Endothelial cell of umbilical vein (primary cell): ENCODE data around the gene BCO2. TPM values are rescaled to one million over a fixed set of nuclear protein-coding genes. Genes with fewer than 3 reads are reported as not detected.

ENCODE experiments used
- BruUV-seq: library from RNA; stranded (reverse); fragments of 400-500 nt; replicated peaks from 2 replicates; lab custom pipeline; 2021; lab: Mats Ljungman, UMichigan
- CTCF ChIA-PET: fragments of 300-600, 350-600 bp; sonication (Branson Sonifier 250); formaldehyde crosslinking; loops from one replicate; lab custom pipeline; 2021; ENCODE audit warnings: antibody characterized with exemption, inconsistent platforms; lab: Charles Lee
- POLR2A ChIA-PET: fragments of 300-600, 350-600 bp; sonication (Branson Sonifier 250); formaldehyde crosslinking; loops from one replicate; lab custom pipeline; 2021; ENCODE audit warnings: antibody characterized with exemption, inconsistent platforms; lab: Charles Lee
- DNase-seq: peaks from one replicate; pipeline ENCODE4 v3.0.0-alpha.2; 2011; ENCODE audit warnings: low read depth, low spot score
- FAIRE-seq: peaks from 2 replicates; lab custom pipeline; 2011; peaks lifted over from hg19 to GRCh38; lab: Jason Lieb, UNC
- H2AFZ ChIP-seq: 2 replicates; pipeline ENCODE4 v1.6.0; 2012; ENCODE audit warnings: low read depth, low read length, control low read depth, inconsistent platforms
- H3K27ac ChIP-seq: 2 replicates; pipeline ENCODE4 v1.5.1; 2011; ENCODE audit warnings: low read depth, mild to moderate bottlenecking, control low read depth, low read length, moderate library complexity; ENCODE audit not compliant: insufficient read depth
- H3K27me3 ChIP-seq, 2 experiments: 2 replicates each; pipeline versions ENCODE4 v1.6.0 to v1.6.1; 2011; ENCODE audit warnings: low read length in 2 of 2, mixed read lengths in 1 of 2; ENCODE audit not compliant: control insufficient read depth in 2 of 2, insufficient read depth in 2 of 2
- H3K36me3 ChIP-seq, 2 experiments: 2 replicates in 1 of 2; 3 replicates in 1 of 2; pipeline ENCODE4 v1.5.1; 2011; ENCODE audit warnings: low read length in 2 of 2, mild to moderate bottlenecking in 1 of 2, moderate library complexity in 1 of 2; ENCODE audit not compliant: control insufficient read depth in 2 of 2, insufficient read depth in 2 of 2; ENCODE audit errors: extremely low read depth in 1 of 2
- H3K4me1 ChIP-seq: 3 replicates; pipeline ENCODE4 v1.5.1; 2011; ENCODE audit warnings: mild to moderate bottlenecking, low read length; ENCODE audit not compliant: control insufficient read depth, insufficient read depth; ENCODE audit errors: extremely low read depth
- H3K4me2 ChIP-seq: 2 replicates; pipeline ENCODE4 v1.6.1; 2011; ENCODE audit warnings: low read length, control low read depth, mixed read lengths; ENCODE audit not compliant: insufficient read depth
- H3K4me3 ChIP-seq, 3 experiments: fragments of 200-600 bp in 1 of 3; sonication (generic), shearing (Covaris generic) in 1 of 3; replicated peaks in 1 of 3; 2 replicates each; pipeline ENCODE4 v1.5.1; 2011 to 2016; ENCODE audit warnings: control low read depth in 3 of 3, low read length in 3 of 3, mild to moderate bottlenecking in 2 of 3, inconsistent platforms in 1 of 3, low read depth in 1 of 3, moderate library complexity in 1 of 3; ENCODE audit not compliant: insufficient read depth in 1 of 3
- H3K79me2 ChIP-seq: 2 replicates; pipeline ENCODE4 v1.6.0; 2012; ENCODE audit warnings: low read length, inconsistent platforms; ENCODE audit not compliant: control insufficient read depth, insufficient read depth
- H3K9ac ChIP-seq: replicated peaks from 2 replicates; pipeline ENCODE3; 2011; ENCODE audit warnings: low read length, control low read depth; ENCODE audit not compliant: insufficient read depth; ENCODE audit errors: extremely low read depth
- H3K9me1 ChIP-seq: replicated peaks from 3 replicates; pipeline ENCODE4 v1.6.0; 2011; ENCODE audit warnings: mild to moderate bottlenecking, low read length; ENCODE audit not compliant: control insufficient read depth, insufficient read depth; ENCODE audit errors: extremely low read depth
- H3K9me3 ChIP-seq: replicated peaks from 2 replicates; pipeline ENCODE4 v1.5.1; 2012; ENCODE audit warnings: low read length, inconsistent platforms; ENCODE audit not compliant: control insufficient read depth, insufficient read depth
- H4K20me1 ChIP-seq: replicated peaks from 2 replicates; pipeline ENCODE3; 2011; ENCODE audit warnings: mild to moderate bottlenecking, low read length; ENCODE audit not compliant: control insufficient read depth, insufficient read depth; ENCODE audit errors: extremely low read depth
- EZH2 ChIP-seq: IDR thresholded peaks from 2 replicates; pipeline ENCODE4 v1.6.1; 2012; ENCODE audit warnings: borderline replicate concordance, low read depth, mild to moderate bottlenecking, moderate library complexity, low read length, inconsistent platforms; ENCODE audit not compliant: severe bottlenecking
- MYC ChIP-seq: IDR thresholded peaks from one replicate; pipeline ENCODE4 v1.6.1; 2011; ENCODE audit warnings: mild to moderate bottlenecking, low read depth, low read length
- POLR2A ChIP-seq: IDR thresholded peaks from 2 replicates; pipeline ENCODE4 v1.6.1; 2012; ENCODE audit warnings: low read depth, mild to moderate bottlenecking, control low read depth, low read length
- POLR2AphosphoS5 ChIP-seq: IDR thresholded peaks from 2 replicates; pipeline ENCODE4 v1.6.1; 2012; ENCODE audit warnings: low read depth, mild to moderate bottlenecking, control low read depth, low read length, moderate library complexity; ENCODE audit not compliant: insufficient read depth
- dilution Hi-C: fragments of 300-500 bp; cut with MboI; formaldehyde crosslinking; loops from one replicate; pipeline ENCODE4 v1.15.0; 2019; ENCODE audit warnings: low sequenced_read_pairs; ENCODE audit not compliant: extremely low pct_ligation_motif_present
- intact Hi-C: fragments of 100-400 bp; cut with micrococcal nuclease; formaldehyde crosslinking; loops from one replicate; pipeline ENCODE4 v1.10.0; 2022
- polyA plus RNA-seq, 4 experiments: library from polyadenylated mRNA; depleted of rRNA in 3 of 4; stranded (reverse) in 3 of 4; unstranded in 1 of 4; fragments of >200 nt; gene quantifications; 2 replicates each; pipeline versions ENCODE4 v1.2.1 to v1.2.3, GENCODE V29; 2011 to 2012; ENCODE audit warnings: missing spikeins in 1 of 4
- total RNA-seq: library from RNA; stranded (reverse); gene quantifications from 2 replicates; pipeline ENCODE4 v1.2.3, GENCODE V29; 2021
- TF ChIP-seq, protein P1 (sequence below), 2 donors: IDR thresholded peaks; 1 replicate in 1 of 2; 2 replicates in 1 of 2; pipeline ENCODE4 v1.5.1; 2011; ENCODE audit warnings: low read length in 2 of 2, mild to moderate bottlenecking in 2 of 2, moderate library complexity in 2 of 2, control low read depth in 1 of 2, inconsistent platforms in 1 of 2, low read depth in 1 of 2; ENCODE audit not compliant: insufficient read depth in 1 of 2; ENCODE audit errors: extremely low read depth in 1 of 2
- TF ChIP-seq, protein P2 (sequence below): IDR thresholded peaks from 2 replicates; pipeline ENCODE4 v1.6.1; 2011; ENCODE audit not compliant: insufficient read depth, insufficient read length

BCO2 gene
- total and polyA plus RNA-seq, 2 donors (not counting 3 experiments of a cell fraction or from before 2014, with no cell fraction given), result 0.58 to 1.9 TPM

GRCh38 chr11:112229746-112230433, 54.6 kb downstream of the BCO2 start:
- H3K27me3 ChIP-seq, result no peaks in the 10 kb centered on the region
- ChIA-PET POLR2A (no interaction called here), CTCF (interaction anchor here (1.1 to 1.8 kb wide), 3 partner anchors 9 to 50 kb away, joined by 3 to 13 read pairs (median 4); no protein-coding TSS in a partner anchor)
- DNase-seq (no peak), FAIRE-seq (no peak)
- no peak overlapping the region for H3K4me3 ChIP-seq
- H3K4me2 ChIP-seq, result no peak overlapping the region
- H3K9me3 ChIP-seq, result no peaks in the 10 kb centered on the region
- peaks cover 7 to 19% of the 10 kb centered on the region in 2 experiments for H3K36me3 ChIP-seq
- intact Hi-C loops (no loop called here), dilution Hi-C loops (no loop called here)
- no TSS peak for BruUV-seq
- H3K9me1 ChIP-seq, result no peaks in the 10 kb centered on the region
- TF ChIP-seq POLR2AphosphoS5 (no peak), POLR2A (no peak), MYC (no peak)
- TF ChIP-seq, protein P1, sequence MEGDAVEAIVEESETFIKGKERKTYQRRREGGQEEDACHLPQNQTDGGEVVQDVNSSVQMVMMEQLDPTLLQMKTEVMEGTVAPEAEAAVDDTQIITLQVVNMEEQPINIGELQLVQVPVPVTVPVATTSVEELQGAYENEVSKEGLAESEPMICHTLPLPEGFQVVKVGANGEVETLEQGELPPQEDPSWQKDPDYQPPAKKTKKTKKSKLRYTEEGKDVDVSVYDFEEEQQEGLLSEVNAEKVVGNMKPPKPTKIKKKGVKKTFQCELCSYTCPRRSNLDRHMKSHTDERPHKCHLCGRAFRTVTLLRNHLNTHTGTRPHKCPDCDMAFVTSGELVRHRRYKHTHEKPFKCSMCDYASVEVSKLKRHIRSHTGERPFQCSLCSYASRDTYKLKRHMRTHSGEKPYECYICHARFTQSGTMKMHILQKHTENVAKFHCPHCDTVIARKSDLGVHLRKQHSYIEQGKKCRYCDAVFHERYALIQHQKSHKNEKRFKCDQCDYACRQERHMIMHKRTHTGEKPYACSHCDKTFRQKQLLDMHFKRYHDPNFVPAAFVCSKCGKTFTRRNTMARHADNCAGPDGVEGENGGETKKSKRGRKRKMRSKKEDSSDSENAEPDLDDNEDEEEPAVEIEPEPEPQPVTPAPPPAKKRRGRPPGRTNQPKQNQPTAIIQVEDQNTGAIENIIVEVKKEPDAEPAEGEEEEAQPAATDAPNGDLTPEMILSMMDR (IDR thresholded peaks at IDR 0.05; ENCODE audit: extremely low read depth in 1 of 2, insufficient read depth in 1 of 2, low read depth in 1 of 2, low read length in 2 of 2), result no peak
- peaks cover 22% of the 10 kb centered on the region for H3K79me2 ChIP-seq
- H2AFZ ChIP-seq, result no peak overlapping the region
- H3K9ac ChIP-seq, result no peak overlapping the region
- no peak overlapping the region for H3K27ac ChIP-seq
- no peaks in the 10 kb centered on the region for H4K20me1 ChIP-seq
- peaks cover 10% of the 10 kb centered on the region for H3K4me1 ChIP-seq

- Histone ChIP-seq H3K4me2 (no peak overlapping the region), H3K79me2 (peaks cover 20% of the 10 kb centered on the region), H4K20me1 (no peaks in the 10 kb centered on the region), H3K27me3 (no peaks in the 10 kb centered on the region), H3K27ac (no peak overlapping the region), H3K9me3 (no peaks in the 10 kb centered on the region), H3K9me1 (no peaks in the 10 kb centered on the region), H3K9ac (no peak overlapping the region), H2AFZ (no peak overlapping the region), H3K4me1 (peaks cover 7% of the 10 kb centered on the region), H3K36me3 (peaks cover 12 to 21% of the 10 kb centered on the region in 2 experiments), H3K4me3 (no peak overlapping the region)
- no peak for DNase-seq
- dilution Hi-C loops (no loop called here), intact Hi-C loops (no loop called here)
- TF ChIP-seq POLR2A (no peak), EZH2 (no peak), POLR2AphosphoS5 (no peak)
- TF ChIP-seq, protein P2, sequence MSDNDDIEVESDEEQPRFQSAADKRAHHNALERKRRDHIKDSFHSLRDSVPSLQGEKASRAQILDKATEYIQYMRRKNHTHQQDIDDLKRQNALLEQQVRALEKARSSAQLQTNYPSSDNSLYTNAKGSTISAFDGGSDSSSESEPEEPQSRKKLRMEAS, result no peak
- CTCF ChIA-PET, result interaction anchor here (1.2 to 2.4 kb wide), 4 partner anchors 11 to 48 kb away, joined by 3 to 10 read pairs (median 5); no protein-coding TSS in a partner anchor
- no TSS peak for BruUV-seq
- FAIRE-seq, result no peak
- POLR2A ChIA-PET, result no interaction called here
Measured at GRCh38 chr11:112231952-112232351, 56.6 kb downstream of the BCO2 start.
